Measurements from ENCODE around the gene C20orf144.

The C20orf144 gene

GRCh38 chr20:33686984-33687366 lies 24.8 kb downstream of the C20orf144 start:
- TF ChIP-seq POLR2AphosphoS5 (IDR thresholded peaks at IDR 0.05; ENCODE audit: low read depth, low read length), result no peak
- TF ChIP-seq FOXP2 (optimal IDR thresholded peaks at IDR 0.05; ENCODE audit: borderline replicate concordance, extremely low read depth, extremely low read length, insufficient read depth), result no peak
- TF ChIP-seq SIN3A (IDR thresholded peaks at IDR 0.05; ENCODE audit: borderline replicate concordance, insufficient read depth, low read length), result no peak
- no peak for TF ChIP-seq REST (IDR thresholded peaks at IDR 0.05; ENCODE audit: insufficient read depth in 1 of 2, low read depth in 2 of 2, low read length in 2 of 2)
- no peak for TF ChIP-seq TAF1 (IDR thresholded peaks at IDR 0.05; ENCODE audit: borderline replicate concordance, insufficient read depth, low read length)

DNA sequence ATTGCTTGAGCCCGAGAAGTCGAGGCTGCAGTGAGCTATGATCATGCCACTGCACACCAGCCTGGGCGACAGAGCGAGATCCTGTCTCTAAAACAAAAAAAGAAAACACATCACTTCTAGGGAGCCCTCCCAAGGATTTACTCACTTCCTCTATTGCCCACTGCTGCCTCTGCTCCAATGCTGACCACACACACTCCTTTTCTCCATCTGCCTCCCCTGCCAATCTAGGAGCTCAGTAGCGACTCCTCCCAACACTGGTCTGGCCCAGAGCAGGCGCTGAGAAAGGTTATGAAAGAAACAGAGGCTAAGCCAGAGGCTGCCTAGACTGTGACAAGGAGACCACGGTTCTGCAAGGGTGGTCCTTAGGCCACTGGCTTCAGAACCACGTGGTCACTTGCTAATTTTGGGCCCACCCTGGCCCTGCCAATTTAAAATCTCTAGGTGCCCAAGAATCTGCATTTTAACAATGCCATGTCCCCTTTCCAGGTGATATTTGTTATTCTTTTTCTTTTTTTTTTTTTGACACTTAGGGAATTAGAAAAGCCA lies 25.3 kb downstream of the C20orf144 start:
- TF ChIP-seq TAF1 (IDR thresholded peaks at IDR 0.05; ENCODE audit: borderline replicate concordance, insufficient read depth, low read length) (no peak), POLR2AphosphoS5 (IDR thresholded peaks at IDR 0.05; ENCODE audit: low read depth, low read length) (no peak), SIN3A (IDR thresholded peaks at IDR 0.05; ENCODE audit: borderline replicate concordance, insufficient read depth, low read length) (no peak), FOXP2 (optimal IDR thresholded peaks at IDR 0.05; ENCODE audit: borderline replicate concordance, extremely low read depth, extremely low read length, insufficient read depth) (no peak), REST (IDR thresholded peaks at IDR 0.05; ENCODE audit: insufficient read depth in 1 of 2, low read depth in 2 of 2, low read length in 2 of 2) (no peak)

DNA sequence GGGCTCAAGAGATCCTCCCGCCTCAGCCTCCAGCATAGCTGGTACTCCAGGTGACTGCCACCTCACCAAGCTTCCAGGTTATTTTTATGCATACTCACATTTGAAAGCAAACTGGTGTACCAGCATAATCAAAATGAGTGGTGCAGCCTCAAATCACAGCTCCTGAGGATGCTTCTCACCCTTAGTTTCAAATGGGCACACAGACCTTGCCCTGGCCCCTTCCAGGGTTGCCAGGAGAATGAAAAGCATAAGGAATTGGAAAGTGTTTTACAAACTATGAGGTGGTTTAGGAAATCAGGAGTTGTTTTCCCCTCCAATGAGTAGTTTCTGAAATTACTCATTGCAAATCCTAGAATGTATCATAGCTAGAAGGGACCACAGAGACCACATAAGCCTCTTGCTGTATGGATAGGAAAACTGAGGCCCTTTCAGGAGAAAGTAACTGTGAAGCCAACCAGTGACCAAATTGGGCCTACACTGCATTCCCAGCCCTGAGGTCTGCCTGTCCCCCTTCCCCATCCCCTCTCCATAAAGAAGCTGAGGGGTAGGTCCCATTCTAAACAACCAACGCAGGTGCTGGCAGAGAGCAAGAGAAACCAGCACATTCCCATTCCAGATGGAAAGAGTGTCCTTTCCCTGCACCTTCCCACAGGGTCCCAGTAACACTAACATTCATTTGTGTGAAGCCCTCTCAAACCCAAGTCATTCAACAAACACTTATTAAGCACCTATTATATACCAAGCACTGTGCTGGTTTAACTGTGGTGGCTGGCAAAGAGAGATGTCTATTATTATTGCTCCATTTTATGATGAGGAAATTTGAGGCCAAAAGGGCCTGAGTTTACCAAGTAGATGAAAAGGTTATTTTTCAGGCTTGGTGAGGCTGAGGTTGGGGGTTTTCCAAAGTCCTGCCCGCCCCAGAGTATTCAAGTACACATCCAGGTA lies 26.1 kb downstream of the C20orf144 start:
- no peak for TF ChIP-seq FOXP2 (optimal IDR thresholded peaks at IDR 0.05; ENCODE audit: borderline replicate concordance, extremely low read depth, extremely low read length, insufficient read depth)

GRCh38 chr20:33688938-33689424 lies 26.9 kb downstream of the C20orf144 start:
- no peak for TF ChIP-seq TAF1 (IDR thresholded peaks at IDR 0.05; ENCODE audit: borderline replicate concordance, insufficient read depth, low read length)
- TF ChIP-seq FOXP2 (optimal IDR thresholded peaks at IDR 0.05; ENCODE audit: borderline replicate concordance, extremely low read depth, extremely low read length, insufficient read depth), result no peak
- no peak for TF ChIP-seq SIN3A (IDR thresholded peaks at IDR 0.05; ENCODE audit: borderline replicate concordance, insufficient read depth, low read length)
- TF ChIP-seq REST (IDR thresholded peaks at IDR 0.05; ENCODE audit: insufficient read depth in 1 of 2, low read depth in 2 of 2, low read length in 2 of 2), result no peak
- TF ChIP-seq POLR2AphosphoS5 (IDR thresholded peaks at IDR 0.05; ENCODE audit: low read depth, low read length), result no peak

- no peak for TF ChIP-seq FOXP2 (optimal IDR thresholded peaks at IDR 0.05; ENCODE audit: borderline replicate concordance, extremely low read depth, extremely low read length, insufficient read depth)
- TF ChIP-seq TAF1 (IDR thresholded peaks at IDR 0.05; ENCODE audit: borderline replicate concordance, insufficient read depth, low read length), result no peak
- TF ChIP-seq POLR2AphosphoS5 (IDR thresholded peaks at IDR 0.05; ENCODE audit: low read depth, low read length), result no peak
- no peak for TF ChIP-seq SIN3A (IDR thresholded peaks at IDR 0.05; ENCODE audit: borderline replicate concordance, insufficient read depth, low read length)
- TF ChIP-seq REST (IDR thresholded peaks at IDR 0.05; ENCODE audit: insufficient read depth in 1 of 2, low read depth in 2 of 2, low read length in 2 of 2), result no peak
These were observed 27.4 kb downstream of the C20orf144 start for GRCh38 chr20:33689493-33689892.

Measured in PFSK-1 (cell line).